Breast epithelium (tissue), 3 donors: ENCODE data around the gene GTF2H4.

Experiments used
- POLR2A ChIP-seq: fragments of 450-650 bp; IDR thresholded peaks from one replicate; pipeline ENCODE4 v1.6.1; 2016; ENCODE audit warnings: antibody characterized with exemption, mild to moderate bottlenecking, moderate library complexity
- POLR2AphosphoS5 ChIP-seq, 3 donors: sonication (generic); formaldehyde crosslinking; IDR thresholded peaks; one replicate each; pipeline ENCODE4 v1.6.1; 2017; ENCODE audit warnings: antibody characterized with exemption in 3 of 3

- TF ChIP-seq POLR2A (no peak), POLR2AphosphoS5 (IDR thresholded peaks at IDR 0.05) (no peak)
Measured at GRCh38 chr6:30917041-30917440, 9.0 kb downstream of the GTF2H4 start.
